ENCODE results near the gene KCNK5.
A peak's percentile ranks its signal among the peaks of the same experiment; 100 is the strongest.

The KCNK5 gene

GRCh38 chr6:39221779-39222641, 7.3 kb downstream of the KCNK5 start:
- Histone ChIP-seq H3K9me3 (ENCODE audit: control insufficient read depth, low read length) (no peaks in the 10 kb centered on the region), H3K4me2 (ENCODE audit: low read length) (no peak overlapping the region), H3K9ac (no peak overlapping the region), H3K4me1 (no peaks in the 10 kb centered on the region), H3K79me2 (no peaks in the 10 kb centered on the region), H3K36me3 (ENCODE audit: control insufficient read depth, insufficient read depth, low read length) (no peaks in the 10 kb centered on the region), H3K27me3 (ENCODE audit: control insufficient read depth, insufficient read depth, low read length) (no peaks in the 10 kb centered on the region), H3K4me3 (ENCODE audit: low read depth, low read length) (no peak overlapping the region), H3K27ac (no peak overlapping the region), H2AFZ (no peak overlapping the region)
- TF ChIP-seq CTCF (IDR thresholded peaks at IDR 0.05) = no peak

- Histone ChIP-seq H2AFZ (no peak overlapping the region), H3K4me2 (ENCODE audit: low read length) (no peak overlapping the region), H3K36me3 (ENCODE audit: control insufficient read depth, insufficient read depth, low read length) (no peaks in the 10 kb centered on the region), H3K27me3 (ENCODE audit: control insufficient read depth, insufficient read depth, low read length) (no peaks in the 10 kb centered on the region), H3K9me3 (ENCODE audit: control insufficient read depth, low read length) (no peaks in the 10 kb centered on the region), H3K4me3 (ENCODE audit: low read depth, low read length) (no peak overlapping the region), H3K9ac (no peak overlapping the region), H3K27ac (no peak overlapping the region), H3K4me1 (no peaks in the 10 kb centered on the region), H3K79me2 (no peaks in the 10 kb centered on the region)
- no peak for TF ChIP-seq CTCF (IDR thresholded peaks at IDR 0.05)
Observed at GRCh38 chr6:39221115-39221514, 8.2 kb downstream of the KCNK5 start.

- Histone ChIP-seq H3K9ac (no peak overlapping the region), H3K9me3 (ENCODE audit: control insufficient read depth, low read length) (no peaks in the 10 kb centered on the region), H3K27me3 (ENCODE audit: control insufficient read depth, insufficient read depth, low read length) (no peaks in the 10 kb centered on the region), H3K36me3 (ENCODE audit: control insufficient read depth, insufficient read depth, low read length) (no peaks in the 10 kb centered on the region), H2AFZ (peak overlapping the region; percentile 1), H3K4me1 (peaks cover 15% of the 10 kb centered on the region), H3K4me3 (ENCODE audit: low read depth, low read length) (no peak overlapping the region), H3K27ac (no peak overlapping the region), H3K79me2 (no peaks in the 10 kb centered on the region), H3K4me2 (ENCODE audit: low read length) (no peak overlapping the region)
- peak; percentile 45 for TF ChIP-seq CTCF (IDR thresholded peaks at IDR 0.05)
Observed at GRCh38 chr6:39218868-39219567, 10.3 kb downstream of the KCNK5 start.

GRCh38 chr6:39217177-39217864, 12.0 kb downstream of the KCNK5 start:
- H3K27ac ChIP-seq = no peak overlapping the region

More at GRCh38 chr6:39217177-39217864, 12.0 kb downstream of the KCNK5 start:
- Histone ChIP-seq H3K4me1 (peaks cover 27% of the 10 kb centered on the region), H3K9me3 (ENCODE audit: control insufficient read depth, low read length) (no peaks in the 10 kb centered on the region), H3K9ac (no peak overlapping the region), H3K27me3 (ENCODE audit: control insufficient read depth, insufficient read depth, low read length) (no peaks in the 10 kb centered on the region), H2AFZ (peak overlapping the region; percentile 13), H3K36me3 (ENCODE audit: control insufficient read depth, insufficient read depth, low read length) (no peaks in the 10 kb centered on the region), H3K79me2 (no peaks in the 10 kb centered on the region), H3K4me2 (ENCODE audit: low read length) (no peak overlapping the region), H3K4me3 (ENCODE audit: low read depth, low read length) (no peak overlapping the region)
- TF ChIP-seq CTCF (IDR thresholded peaks at IDR 0.05) = no peak

Data from parathyroid adenoma (tissue), 2 donors.